MM.1S (cell line): Measurements from ENCODE around the gene GNL2.

Experiments
- DNase-seq: peaks from one replicate; pipeline ENCODE4 v3.0.0-alpha.2; 2015
- H2AFZ ChIP-seq: fragments of 300-600 bp; sonication (generic); 2 replicates; pipeline ENCODE4 v1.6.0; 2016; ENCODE audit warnings: antibody characterized with exemption, low read length
- H3F3A ChIP-seq: fragments of 300-600 bp; sonication (generic); 2 replicates; pipeline ENCODE4 v1.6.1; 2016; ENCODE audit warnings: mild to moderate bottlenecking, antibody characterized with exemption, low read length, moderate library complexity, mixed read lengths; ENCODE audit not compliant: insufficient read depth
- H3K27ac ChIP-seq: fragments of 300-600 bp; sonication (generic); 2 replicates; pipeline ENCODE4 v1.5.1; 2016; ENCODE audit warnings: mild to moderate bottlenecking, low read length
- H3K27me3 ChIP-seq: fragments of 300-600 bp; sonication (generic); replicated peaks from 2 replicates; pipeline ENCODE4 v1.6.0; 2016; ENCODE audit warnings: low read length; ENCODE audit not compliant: insufficient read depth
- H3K36me3 ChIP-seq: fragments of 300-600 bp; sonication (generic); replicated peaks from 2 replicates; pipeline ENCODE4 v1.6.1; 2016; ENCODE audit warnings: mild to moderate bottlenecking, low read length, mixed read lengths; ENCODE audit not compliant: insufficient read depth
- H3K4me1 ChIP-seq: fragments of 300-600 bp; sonication (generic); 2 replicates; pipeline ENCODE4 v1.6.1; 2016; ENCODE audit warnings: low read length, mixed read lengths
- H3K4me2 ChIP-seq: fragments of 300-600 bp; sonication (generic); 2 replicates; pipeline ENCODE4 v1.6.0; 2016; ENCODE audit warnings: low read depth, low read length
- H3K4me3 ChIP-seq: fragments of 300-600 bp; sonication (generic); 2 replicates; pipeline ENCODE4 v1.5.1; 2016; ENCODE audit warnings: low read length, mixed read lengths
- H3K79me2 ChIP-seq: fragments of 300-600 bp; sonication (generic); 2 replicates; pipeline ENCODE4 v1.6.1; 2016; ENCODE audit warnings: mixed run types, low read length, mixed read lengths
- H3K9ac ChIP-seq: fragments of 300-600 bp; sonication (generic); 2 replicates; pipeline ENCODE4 v1.6.1; 2016; ENCODE audit warnings: low read length, mixed read lengths
- H3K9me2 ChIP-seq: fragments of 300-600 bp; sonication (generic); replicated peaks from 2 replicates; pipeline ENCODE4 v1.6.1; 2016; ENCODE audit warnings: mild to moderate bottlenecking, low read length, mixed read lengths; ENCODE audit not compliant: insufficient read depth
- H3K9me3 ChIP-seq: fragments of 300-600 bp; sonication (generic); replicated peaks from 2 replicates; pipeline ENCODE4 v1.6.1; 2016; ENCODE audit warnings: mild to moderate bottlenecking, low read length, mixed read lengths; ENCODE audit not compliant: insufficient read depth
- H4K20me1 ChIP-seq: fragments of 300-600 bp; sonication (generic); 2 replicates; pipeline ENCODE4 v1.6.1; 2016; ENCODE audit warnings: mild to moderate bottlenecking, low read length, moderate library complexity, mixed read lengths; ENCODE audit not compliant: insufficient read depth
- EZH2 ChIP-seq: fragments of 300-600 bp; sonication (generic); optimal IDR thresholded peaks from 2 replicates; pipeline ENCODE3; 2017; ENCODE audit warnings: low read depth, mild to moderate bottlenecking, antibody characterized with exemption, low read length, mixed read lengths
- EZH2phosphoT487 ChIP-seq: fragments of 300-600 bp; sonication (generic); IDR thresholded peaks from 2 replicates; pipeline ENCODE4 v1.6.1; 2018; ENCODE audit warnings: antibody characterized with exemption, low read length
- TF ChIP-seq, protein P1 (sequence below): fragments of 300-600 bp; sonication (generic); IDR thresholded peaks from 2 replicates; pipeline ENCODE4 v1.5.1; 2016; ENCODE audit warnings: antibody characterized with exemption, low read length, mixed read lengths

The GNL2 gene

DNA sequence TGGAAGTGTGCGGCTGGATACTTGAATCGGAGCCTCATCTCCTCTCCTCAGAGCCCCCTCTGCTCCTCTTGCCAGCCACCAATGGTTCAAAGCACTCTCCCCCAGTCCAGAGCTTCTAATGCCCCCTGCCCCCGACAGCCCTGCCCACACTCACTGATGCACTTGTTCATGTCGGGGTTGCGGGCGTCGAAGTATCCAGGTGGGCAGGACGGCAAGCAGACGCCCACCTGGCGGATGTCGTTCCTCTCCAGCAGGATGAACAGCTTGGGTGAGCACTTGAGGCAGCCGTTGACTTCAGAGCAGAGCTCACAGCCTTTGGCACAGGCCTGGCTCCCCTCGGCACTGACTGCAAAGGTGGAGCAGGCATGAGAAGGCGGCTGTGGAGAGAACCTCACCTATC is 20.6 kb upstream of the GNL2 start:
- H3K9ac ChIP-seq = no peak overlapping the region
- TF ChIP-seq EZH2 (no peak), EZH2phosphoT487 (no peak)
- TF ChIP-seq, protein P1, sequence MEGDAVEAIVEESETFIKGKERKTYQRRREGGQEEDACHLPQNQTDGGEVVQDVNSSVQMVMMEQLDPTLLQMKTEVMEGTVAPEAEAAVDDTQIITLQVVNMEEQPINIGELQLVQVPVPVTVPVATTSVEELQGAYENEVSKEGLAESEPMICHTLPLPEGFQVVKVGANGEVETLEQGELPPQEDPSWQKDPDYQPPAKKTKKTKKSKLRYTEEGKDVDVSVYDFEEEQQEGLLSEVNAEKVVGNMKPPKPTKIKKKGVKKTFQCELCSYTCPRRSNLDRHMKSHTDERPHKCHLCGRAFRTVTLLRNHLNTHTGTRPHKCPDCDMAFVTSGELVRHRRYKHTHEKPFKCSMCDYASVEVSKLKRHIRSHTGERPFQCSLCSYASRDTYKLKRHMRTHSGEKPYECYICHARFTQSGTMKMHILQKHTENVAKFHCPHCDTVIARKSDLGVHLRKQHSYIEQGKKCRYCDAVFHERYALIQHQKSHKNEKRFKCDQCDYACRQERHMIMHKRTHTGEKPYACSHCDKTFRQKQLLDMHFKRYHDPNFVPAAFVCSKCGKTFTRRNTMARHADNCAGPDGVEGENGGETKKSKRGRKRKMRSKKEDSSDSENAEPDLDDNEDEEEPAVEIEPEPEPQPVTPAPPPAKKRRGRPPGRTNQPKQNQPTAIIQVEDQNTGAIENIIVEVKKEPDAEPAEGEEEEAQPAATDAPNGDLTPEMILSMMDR = no peak
- H3K9me3 ChIP-seq = no peaks in the 10 kb centered on the region
- H3K27ac ChIP-seq = no peak overlapping the region
- H3K4me2 ChIP-seq = no peak overlapping the region
- no peaks in the 10 kb centered on the region for H3F3A ChIP-seq
- H3K4me1 ChIP-seq = no peaks in the 10 kb centered on the region
- H3K4me3 ChIP-seq = no peak overlapping the region
- no peak overlapping the region for H2AFZ ChIP-seq
- no peaks in the 10 kb centered on the region for H3K36me3 ChIP-seq
- no peak for DNase-seq
- H3K79me2 ChIP-seq = no peaks in the 10 kb centered on the region
- H3K9me2 ChIP-seq = no peaks in the 10 kb centered on the region
- no peaks in the 10 kb centered on the region for H4K20me1 ChIP-seq
- H3K27me3 ChIP-seq = peaks cover 38% of the 10 kb centered on the region

DNA sequence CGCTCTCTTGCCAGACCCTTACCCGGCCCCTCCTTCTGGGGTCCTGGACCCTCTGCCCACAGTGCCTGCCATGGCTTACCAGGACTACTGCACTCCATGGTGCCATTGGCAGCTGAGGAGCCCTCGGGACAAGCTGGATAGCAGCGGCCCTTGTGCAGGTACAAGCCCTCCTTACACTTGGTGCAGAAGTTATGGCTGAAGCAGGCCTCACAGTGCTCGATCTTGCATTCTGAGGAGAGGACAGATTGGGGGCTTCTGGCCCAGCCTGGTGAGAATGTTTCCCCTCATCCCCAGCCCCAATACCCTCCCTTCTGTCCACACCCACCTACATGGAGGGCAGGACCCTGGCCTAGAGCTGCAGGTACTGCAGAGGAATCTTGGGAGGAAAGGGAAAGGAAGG is 18.4 kb upstream of the GNL2 start:
- no peak overlapping the region for H3K4me3 ChIP-seq
- H3K4me2 ChIP-seq = no peak overlapping the region
- no peak overlapping the region for H3K27ac ChIP-seq
- peaks cover 35% of the 10 kb centered on the region for H3K27me3 ChIP-seq
- no peak overlapping the region for H3K9ac ChIP-seq
- no peaks in the 10 kb centered on the region for H3K9me3 ChIP-seq
- H3K9me2 ChIP-seq = no peaks in the 10 kb centered on the region
- no peaks in the 10 kb centered on the region for H3F3A ChIP-seq
- no peaks in the 10 kb centered on the region for H3K79me2 ChIP-seq
- no peak overlapping the region for H2AFZ ChIP-seq
- H4K20me1 ChIP-seq = no peaks in the 10 kb centered on the region
- no peaks in the 10 kb centered on the region for H3K36me3 ChIP-seq
- TF ChIP-seq EZH2phosphoT487 (no peak), EZH2 (no peak)
- TF ChIP-seq, protein P1 = no peak
- H3K4me1 ChIP-seq = peaks cover 1% of the 10 kb centered on the region; the same call in 1 of the 2 replicates
- no peak for DNase-seq

DNA sequence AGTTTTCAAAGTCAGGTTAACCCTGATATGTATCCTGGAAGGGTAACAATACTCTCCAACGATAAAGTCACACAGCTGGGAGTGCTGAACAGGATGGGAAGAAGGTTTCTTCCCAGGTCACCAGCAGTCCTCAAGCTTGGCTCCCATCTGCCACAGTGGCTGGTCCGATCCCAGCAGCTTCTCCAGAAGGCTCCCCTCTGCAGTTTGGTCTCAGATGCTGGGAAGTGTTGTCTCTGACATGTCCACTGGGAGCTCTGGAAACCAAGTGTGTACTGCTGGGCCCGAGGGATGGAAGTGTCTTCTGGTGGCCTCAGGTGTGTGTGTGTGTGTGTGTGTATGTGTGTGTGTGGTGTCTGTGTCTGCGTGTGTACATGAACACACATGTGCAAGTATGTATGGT is 16.4 kb upstream of the GNL2 start:
- Histone ChIP-seq H2AFZ (no peak overlapping the region), H3K79me2 (no peaks in the 10 kb centered on the region), H3K9me2 (no peaks in the 10 kb centered on the region), H3K27me3 (peaks cover 31% of the 10 kb centered on the region), H3K27ac (no peak overlapping the region), H3K36me3 (no peaks in the 10 kb centered on the region), H3K4me2 (no peak overlapping the region), H3F3A (no peaks in the 10 kb centered on the region), H3K4me3 (no peak overlapping the region), H4K20me1 (no peaks in the 10 kb centered on the region), H3K9ac (no peak overlapping the region), H3K4me1 (peaks cover 15% of the 10 kb centered on the region), H3K9me3 (no peaks in the 10 kb centered on the region)
- TF ChIP-seq EZH2phosphoT487 (no peak), EZH2 (no peak)
- TF ChIP-seq, protein P1 = no peak
- DNase-seq = no peak
